GM12864 (cell line): ENCODE measurements around the gene PYCR2.
A peak's percentile ranks its signal among the peaks of the same experiment; 100 is the strongest.

Source experiments
- DNase-seq: peaks from one replicate; pipeline ENCODE4 v3.0.0-alpha.2; 2011; ENCODE audit warnings: low read depth
- H3K4me3 ChIP-seq: 2 replicates; pipeline ENCODE4 v1.5.1; 2011; ENCODE audit warnings: mild to moderate bottlenecking, low read depth, low read length, control low read depth
- TF ChIP-seq, protein P1 (sequence below): IDR thresholded peaks from 2 replicates; pipeline ENCODE4 v1.5.1; 2011; ENCODE audit warnings: low read depth, mild to moderate bottlenecking, moderate library complexity, low read length, control low read depth, inconsistent platforms; ENCODE audit errors: missing control alignments

PYCR2 gene

DNA sequence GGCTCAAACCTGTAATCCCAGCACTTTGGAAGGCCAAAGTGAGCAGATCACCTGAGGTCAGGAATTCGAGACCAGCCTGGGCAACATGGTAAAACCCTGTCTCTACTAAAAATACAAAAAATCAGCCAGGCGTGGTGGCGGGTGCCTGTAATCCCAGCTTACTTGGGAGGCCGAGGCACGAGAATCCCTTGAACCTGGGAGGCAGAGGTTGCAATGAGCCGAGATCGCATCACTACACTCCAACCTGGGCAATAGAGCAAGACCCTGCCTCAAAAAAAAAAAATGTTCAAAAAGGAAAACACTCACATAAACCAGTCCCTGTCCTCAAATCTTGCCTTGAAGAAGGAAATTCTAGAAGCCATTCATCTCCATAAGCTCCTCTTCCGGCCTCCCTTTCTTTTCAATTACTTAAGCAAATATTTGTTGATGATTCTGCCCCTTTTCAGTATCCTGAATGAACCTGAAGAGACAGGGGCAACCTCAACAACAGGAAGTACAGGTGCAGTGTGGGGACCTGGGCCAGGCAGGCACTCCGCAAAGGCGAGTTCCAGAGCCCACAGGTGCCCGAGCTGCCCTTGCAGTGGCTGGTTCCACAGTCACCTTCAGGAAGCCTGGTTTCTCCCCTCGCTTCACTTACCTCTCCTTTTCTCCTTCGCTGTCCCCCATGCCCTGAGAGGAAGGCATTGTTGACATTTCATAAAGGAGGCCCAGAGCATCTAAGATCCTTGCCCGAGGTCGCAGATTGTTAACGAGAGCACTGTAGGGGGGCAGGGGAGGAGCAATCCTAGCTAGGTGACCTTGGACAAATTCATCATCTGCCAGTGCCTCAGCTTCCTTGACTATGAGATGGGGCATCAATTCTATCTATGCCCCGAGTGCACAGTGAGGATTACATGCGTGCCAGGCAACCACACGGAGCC is 26.2 kb downstream of the PYCR2 start:
- TF ChIP-seq, protein P1, sequence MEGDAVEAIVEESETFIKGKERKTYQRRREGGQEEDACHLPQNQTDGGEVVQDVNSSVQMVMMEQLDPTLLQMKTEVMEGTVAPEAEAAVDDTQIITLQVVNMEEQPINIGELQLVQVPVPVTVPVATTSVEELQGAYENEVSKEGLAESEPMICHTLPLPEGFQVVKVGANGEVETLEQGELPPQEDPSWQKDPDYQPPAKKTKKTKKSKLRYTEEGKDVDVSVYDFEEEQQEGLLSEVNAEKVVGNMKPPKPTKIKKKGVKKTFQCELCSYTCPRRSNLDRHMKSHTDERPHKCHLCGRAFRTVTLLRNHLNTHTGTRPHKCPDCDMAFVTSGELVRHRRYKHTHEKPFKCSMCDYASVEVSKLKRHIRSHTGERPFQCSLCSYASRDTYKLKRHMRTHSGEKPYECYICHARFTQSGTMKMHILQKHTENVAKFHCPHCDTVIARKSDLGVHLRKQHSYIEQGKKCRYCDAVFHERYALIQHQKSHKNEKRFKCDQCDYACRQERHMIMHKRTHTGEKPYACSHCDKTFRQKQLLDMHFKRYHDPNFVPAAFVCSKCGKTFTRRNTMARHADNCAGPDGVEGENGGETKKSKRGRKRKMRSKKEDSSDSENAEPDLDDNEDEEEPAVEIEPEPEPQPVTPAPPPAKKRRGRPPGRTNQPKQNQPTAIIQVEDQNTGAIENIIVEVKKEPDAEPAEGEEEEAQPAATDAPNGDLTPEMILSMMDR, result no peak
- no peak overlapping the region for H3K4me3 ChIP-seq
- DNase-seq, result no peak

GRCh38 chr1:225896937-225897549 is 27.0 kb downstream of the PYCR2 start:
- DNase-seq, result peak; percentile 76
- no peak overlapping the region for H3K4me3 ChIP-seq
- TF ChIP-seq, protein P1, result no peak

DNA sequence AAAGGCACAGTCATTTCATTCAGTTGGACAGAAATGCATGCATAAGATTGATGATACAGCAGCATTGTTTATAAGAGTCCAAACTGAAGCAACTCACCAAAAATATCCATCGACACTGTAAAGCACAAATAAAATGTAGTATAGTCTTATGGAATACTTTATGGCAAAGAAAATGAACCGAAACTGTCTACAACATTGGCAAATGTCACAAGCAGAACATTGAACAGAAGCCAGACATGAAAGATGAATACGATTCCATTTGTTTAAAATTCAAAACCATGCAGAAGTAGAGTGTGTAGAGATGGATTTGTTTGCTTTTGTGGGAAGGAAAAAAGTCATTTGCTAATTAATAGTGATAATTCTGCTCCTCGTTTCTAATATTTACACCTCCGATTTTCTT is 27.6 kb downstream of the PYCR2 start:
- TF ChIP-seq, protein P1, result no peak
- no peak for DNase-seq
- no peak overlapping the region for H3K4me3 ChIP-seq

- TF ChIP-seq, protein P1, result no peak
- no peak overlapping the region for H3K4me3 ChIP-seq
- no peak for DNase-seq
Measured at GRCh38 chr1:225892307-225892706, 31.7 kb downstream of the PYCR2 start.

- TF ChIP-seq, protein P1, result no peak
Measured at GRCh38 chr1:225891229-225891972, 32.6 kb downstream of the PYCR2 start.

DNA sequence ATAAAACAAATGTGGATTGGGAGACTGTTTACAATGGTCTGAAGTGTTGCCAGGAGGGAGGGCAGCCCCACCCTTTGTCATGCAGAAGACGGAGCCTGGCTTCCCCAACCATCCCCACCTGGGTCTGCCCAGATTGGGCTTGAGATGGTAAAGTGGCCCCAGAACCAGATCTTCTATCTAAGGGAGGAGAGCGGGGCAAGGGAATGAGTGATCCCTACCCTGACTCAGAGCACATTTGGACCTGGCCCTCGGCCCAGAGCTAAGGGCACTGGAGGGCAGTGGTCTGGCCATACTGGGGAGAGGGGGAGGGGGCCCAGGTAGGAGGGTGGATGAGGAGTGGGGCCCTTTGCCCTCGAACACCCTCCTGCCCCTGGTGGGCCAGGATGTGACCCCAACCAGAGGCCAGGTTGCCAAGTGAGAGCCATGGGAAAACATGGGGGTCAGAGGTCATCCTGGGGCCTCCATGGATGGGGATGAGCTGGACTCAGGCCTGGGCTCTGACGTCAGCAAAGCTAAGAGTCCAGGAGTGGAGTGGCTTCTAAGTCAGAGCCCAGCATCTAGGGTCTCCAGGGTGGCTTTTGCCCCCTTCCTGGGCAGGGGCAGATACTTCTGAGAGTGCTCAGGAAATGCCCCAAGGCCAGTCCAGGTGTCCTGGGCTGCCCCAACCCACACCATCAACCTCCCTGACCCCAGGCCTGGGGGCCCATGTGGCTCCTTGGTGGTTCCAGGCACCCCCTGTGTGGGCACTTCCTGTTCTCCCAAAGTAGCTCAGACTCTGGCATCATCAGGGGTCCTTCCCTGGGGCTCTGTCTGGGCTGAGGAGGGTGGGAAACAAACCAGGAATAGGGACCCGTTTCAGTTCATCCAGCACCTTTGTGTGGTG is 33.5 kb downstream of the PYCR2 start:
- H3K4me3 ChIP-seq, result no peak overlapping the region
- DNase-seq, result no peak
- TF ChIP-seq, protein P1, result no peak

More at GRCh38 chr1:225891229-225891972, 32.6 kb downstream of the PYCR2 start:
- DNase-seq, result no peak
- no peak overlapping the region for H3K4me3 ChIP-seq
